Subcutaneous adipose tissue (tissue), 4 donors: ENCODE data around the gene PSEN2. TPM values are rescaled to one million over a fixed set of nuclear protein-coding genes. Genes with fewer than 3 reads are reported as not detected.

Experiments used
- total RNA-seq, 4 donors: library from RNA; depleted of rRNA; stranded (reverse); fragments of >200 nt; gene quantifications; one replicate each; pipeline ENCODE4 v1.1.0, GENCODE V29; 2016
- TF ChIP-seq, protein P1 (sequence below): fragments of 450-650 bp; IDR thresholded peaks from one replicate; pipeline ENCODE4 v1.5.1; 2016; ENCODE audit warnings: low read depth, mild to moderate bottlenecking, control low read depth, antibody characterized with exemption, moderate library complexity

PSEN2 gene
- total RNA-seq, 4 donors from 2014 or later: 14.2 to 37.0 (median 26.5) TPM

DNA sequence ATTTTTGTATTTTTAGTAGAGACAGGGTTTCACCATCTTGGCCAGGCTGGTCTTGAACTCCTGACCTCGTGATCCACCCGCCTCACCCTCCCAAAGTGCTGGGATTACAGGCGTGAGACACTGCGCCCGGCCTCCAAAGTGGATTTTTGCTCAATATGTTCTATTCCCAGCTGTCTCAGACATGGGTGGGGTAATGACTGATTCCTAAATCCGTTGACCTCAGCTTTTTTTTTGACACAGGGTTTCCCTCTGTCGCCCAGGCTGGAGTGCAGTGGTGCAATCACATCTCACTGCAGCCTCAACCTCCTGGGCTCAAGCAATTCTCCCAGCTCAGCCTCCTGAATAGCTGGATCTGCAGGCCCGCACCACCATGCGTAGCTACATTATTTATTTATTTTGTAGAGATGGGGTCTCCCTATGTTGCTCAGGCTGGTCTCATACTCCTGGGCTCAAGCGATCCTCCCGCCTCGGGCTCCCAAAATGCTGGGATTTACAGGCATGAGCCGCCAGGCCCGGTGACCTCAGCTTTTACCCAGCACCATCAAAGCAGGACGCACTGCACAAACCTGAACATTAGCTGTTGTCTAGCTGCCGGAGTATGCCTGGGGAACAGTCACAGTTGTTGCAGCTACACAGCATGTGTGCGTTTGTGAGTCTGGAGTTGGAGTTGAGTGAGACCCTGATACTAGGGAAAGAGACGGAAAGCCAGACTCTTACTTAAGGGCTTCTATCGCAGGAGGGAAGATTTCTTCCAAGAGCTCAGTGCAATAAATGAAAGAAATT, 43.7 kb upstream of the PSEN2 start:
- TF ChIP-seq, protein P1, sequence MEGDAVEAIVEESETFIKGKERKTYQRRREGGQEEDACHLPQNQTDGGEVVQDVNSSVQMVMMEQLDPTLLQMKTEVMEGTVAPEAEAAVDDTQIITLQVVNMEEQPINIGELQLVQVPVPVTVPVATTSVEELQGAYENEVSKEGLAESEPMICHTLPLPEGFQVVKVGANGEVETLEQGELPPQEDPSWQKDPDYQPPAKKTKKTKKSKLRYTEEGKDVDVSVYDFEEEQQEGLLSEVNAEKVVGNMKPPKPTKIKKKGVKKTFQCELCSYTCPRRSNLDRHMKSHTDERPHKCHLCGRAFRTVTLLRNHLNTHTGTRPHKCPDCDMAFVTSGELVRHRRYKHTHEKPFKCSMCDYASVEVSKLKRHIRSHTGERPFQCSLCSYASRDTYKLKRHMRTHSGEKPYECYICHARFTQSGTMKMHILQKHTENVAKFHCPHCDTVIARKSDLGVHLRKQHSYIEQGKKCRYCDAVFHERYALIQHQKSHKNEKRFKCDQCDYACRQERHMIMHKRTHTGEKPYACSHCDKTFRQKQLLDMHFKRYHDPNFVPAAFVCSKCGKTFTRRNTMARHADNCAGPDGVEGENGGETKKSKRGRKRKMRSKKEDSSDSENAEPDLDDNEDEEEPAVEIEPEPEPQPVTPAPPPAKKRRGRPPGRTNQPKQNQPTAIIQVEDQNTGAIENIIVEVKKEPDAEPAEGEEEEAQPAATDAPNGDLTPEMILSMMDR: no peak

DNA sequence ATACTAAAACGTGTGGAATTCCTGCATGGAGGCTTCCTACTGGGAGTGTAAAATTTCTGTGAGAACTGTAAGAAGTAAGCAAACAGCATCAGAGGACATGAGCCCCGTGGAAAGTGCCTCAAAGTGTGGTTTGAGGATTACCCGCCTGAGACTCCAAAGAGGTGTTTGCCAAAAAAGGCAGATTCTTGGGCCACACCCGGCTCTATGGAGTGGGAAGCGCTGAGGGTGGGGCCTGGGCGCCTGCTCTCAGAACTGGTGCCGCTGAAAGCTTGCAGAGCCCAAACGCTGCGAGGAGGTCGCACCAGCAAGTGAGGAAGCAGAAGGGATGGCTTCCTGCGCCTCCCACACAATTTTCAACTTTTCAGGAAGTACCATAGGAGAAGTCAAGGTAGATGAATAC, 43.0 kb upstream of the PSEN2 start:
- TF ChIP-seq, protein P1: no peak

DNA sequence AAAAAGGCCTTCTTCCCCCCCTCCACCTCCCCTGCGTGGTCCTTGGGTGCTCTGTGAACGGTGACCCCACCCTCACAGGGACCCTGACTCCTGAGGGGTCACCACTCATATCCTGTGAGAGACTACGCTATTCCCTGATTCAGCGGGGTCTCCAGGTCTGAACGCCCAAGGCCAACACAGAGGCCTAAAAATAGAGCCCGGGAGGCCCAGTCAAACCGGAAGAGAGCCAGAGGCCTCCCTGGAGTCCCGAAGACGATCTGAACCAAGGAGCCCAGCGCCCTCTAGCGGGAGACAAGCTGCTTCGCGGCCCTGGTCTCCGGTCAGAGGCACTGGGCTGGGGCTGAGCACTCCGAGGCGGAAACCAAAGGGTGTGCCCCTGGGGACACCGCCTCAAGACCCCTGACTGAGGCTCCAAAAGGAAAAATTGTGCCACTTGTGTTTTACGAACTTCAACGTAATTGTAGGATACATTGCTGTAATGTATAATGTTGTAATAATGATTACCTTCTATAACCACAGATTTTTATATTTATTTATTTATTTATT, 42.4 kb upstream of the PSEN2 start:
- TF ChIP-seq, protein P1: no peak

DNA sequence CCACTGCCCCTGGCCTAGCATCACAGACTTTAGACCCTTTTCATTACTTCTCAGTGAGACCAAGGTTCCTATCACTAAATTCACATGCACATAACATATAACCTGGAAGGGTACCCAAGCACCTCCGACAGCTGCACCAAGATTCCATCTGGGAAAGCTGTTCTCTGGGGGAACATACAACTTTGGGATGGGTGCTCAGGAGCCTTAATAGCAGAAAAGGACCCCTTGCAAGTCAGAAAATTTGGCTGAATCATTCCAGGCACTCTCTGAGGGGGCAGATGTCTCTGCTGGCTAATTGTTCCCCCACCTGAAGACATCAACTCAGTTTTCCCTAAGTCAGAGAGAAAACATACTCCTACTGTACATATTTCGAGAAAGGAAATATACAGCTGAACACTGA, 41.3 kb upstream of the PSEN2 start:
- TF ChIP-seq, protein P1: no peak

DNA sequence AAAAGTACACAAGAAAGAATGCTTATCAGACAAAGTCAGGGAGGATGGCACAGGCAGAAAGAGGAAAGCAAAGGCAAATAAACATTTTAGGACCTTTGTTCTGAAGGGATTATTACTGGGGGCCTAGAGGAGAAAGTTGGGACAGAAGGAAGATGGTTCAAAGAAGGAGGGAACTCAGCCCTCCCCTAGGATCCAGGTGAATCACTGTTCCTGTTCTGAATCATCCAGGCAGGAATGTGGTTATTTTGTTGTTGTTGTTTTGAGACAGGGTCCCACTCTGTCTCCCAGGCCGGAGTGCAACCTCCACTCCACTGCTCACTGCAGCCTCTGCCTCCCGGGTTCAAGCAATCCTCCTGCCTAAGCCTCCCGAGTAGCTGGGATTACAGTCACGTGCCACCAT, 38.5 kb upstream of the PSEN2 start:
- TF ChIP-seq, protein P1: no peak

DNA sequence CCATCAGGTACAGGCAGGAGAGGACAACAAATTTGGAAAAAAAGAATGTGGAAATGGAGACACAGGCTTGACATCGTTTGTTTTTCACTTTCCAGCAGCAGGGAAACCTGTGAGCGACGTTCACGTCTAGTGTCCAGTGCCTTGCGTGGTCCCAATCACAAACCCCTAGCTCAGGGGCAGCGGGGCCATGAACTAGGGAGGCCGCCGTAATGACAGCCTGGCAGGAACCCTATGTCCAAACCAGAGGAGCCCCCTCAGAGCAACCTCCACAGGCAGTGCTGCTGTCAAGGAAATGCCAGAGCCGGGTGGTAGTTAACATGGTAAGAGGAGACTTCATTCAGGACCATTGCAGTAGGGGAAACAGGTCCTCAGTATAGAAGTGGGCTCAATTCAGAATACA, 37.8 kb upstream of the PSEN2 start:
- TF ChIP-seq, protein P1: no peak

DNA sequence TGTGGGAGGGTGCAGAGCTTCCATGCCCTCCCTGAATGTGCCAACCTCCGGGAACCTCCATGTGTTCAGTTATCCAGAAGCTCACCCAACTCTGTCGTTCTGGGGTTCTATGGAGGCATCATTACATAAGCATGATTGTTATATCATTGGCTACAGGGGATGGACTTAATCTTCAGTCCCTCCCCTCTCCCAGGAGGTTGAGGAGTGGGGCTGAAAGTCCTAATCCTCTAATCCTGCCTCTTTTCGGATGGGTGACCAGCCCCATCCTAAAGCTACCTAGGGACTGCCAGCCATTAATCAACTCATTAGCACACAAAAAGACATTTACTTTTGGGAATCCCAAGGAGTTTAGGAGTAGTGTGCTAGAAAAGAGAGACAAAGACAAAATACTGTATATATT, 32.0 kb upstream of the PSEN2 start:
- TF ChIP-seq, protein P1: no peak
